Heart left ventricle (tissue), 16 donors: ENCODE results near the gene LPCAT2. TPM values are rescaled to one million over a fixed set of nuclear protein-coding genes. Genes with fewer than 3 reads are reported as not detected.

Experiments used
- ATAC-seq, 4 donors: fragments of 200-7000 bp; cut with Tn5 transposase; one replicate each; pipeline ENCODE4 v1.9.1; 2020 to 2022; ENCODE audit warnings: moderate library complexity in 4 of 4, mild to moderate bottlenecking in 3 of 4, moderate number of reproducible peaks in 1 of 4
- DNase-seq, 5 donors: peaks; one replicate each; pipeline ENCODE4 v3.0.0-alpha.2; 2020
- H3K27ac ChIP-seq, 12 donors: fragments of 200-600 bp; sonication (generic) in 4 of 12; one replicate each; pipeline versions ENCODE4 v1.5.0 to v1.8.0; 2016 to 2022; ENCODE audit warnings: mild to moderate bottlenecking in 2 of 12
- H3K27me3 ChIP-seq, 9 donors: fragments of 200-600 bp; sonication (generic) in 2 of 9; one replicate each; pipeline versions ENCODE4 v1.5.1 to v1.8.0; 2016 to 2022; ENCODE audit warnings: mild to moderate bottlenecking in 3 of 9
- H3K36me3 ChIP-seq, 9 donors: fragments of 200-600 bp; sonication (generic) in 2 of 9; one replicate each; pipeline versions ENCODE4 v1.5.0 to v1.8.0; 2018 to 2022; ENCODE audit warnings: mild to moderate bottlenecking in 2 of 9
- H3K4me1 ChIP-seq, 12 donors: fragments of 200-600 bp; sonication (generic) in 4 of 12; one replicate each; pipeline versions ENCODE4 v1.5.0 to v1.8.0; 2016 to 2022; ENCODE audit warnings: mild to moderate bottlenecking in 3 of 12
- H3K4me3 ChIP-seq, 12 donors: fragments of 200-600 bp; sonication (generic) in 4 of 12; one replicate each; pipeline versions ENCODE4 v1.5.0 to v1.8.0; 2017 to 2022; ENCODE audit warnings: mild to moderate bottlenecking in 9 of 12, moderate library complexity in 4 of 12
- H3K9me3 ChIP-seq, 12 donors: fragments of 200-600 bp; sonication (generic) in 4 of 12; one replicate each; pipeline versions ENCODE4 v1.5.0 to v1.8.0; 2016 to 2022; ENCODE audit warnings: mild to moderate bottlenecking in 1 of 12
- POLR2A ChIP-seq, 2 donors: fragments of 450-650 bp; IDR thresholded peaks; one replicate each; pipeline ENCODE4 v1.6.1; 2017; ENCODE audit warnings: antibody characterized with exemption in 2 of 2, mild to moderate bottlenecking in 2 of 2, moderate library complexity in 2 of 2
- intact Hi-C, 10 donors: fragments of 100-400 bp; cut with DNase I; formaldehyde crosslinking; loops; one replicate each; pipeline versions ENCODE4 v1.11.1 to v1.14.2; 2022
- polyA plus RNA-seq, 2 donors: library from polyadenylated mRNA; stranded (reverse); fragments of 200-250 nt; gene quantifications; one replicate each; pipeline ENCODE4 v1.2.3, GENCODE V29; 2013
- total RNA-seq, 9 donors: library from RNA; depleted of rRNA in 2 of 9; stranded (reverse); fragments of >200 nt in 2 of 9; fragmentation: NEBNext Ultra II Directional in 3 of 9; extraction: Animal tissue kit (Norgen Biotek cat#: 25700) in 3 of 9; gene quantifications; one replicate each; pipeline versions ENCODE4 v1.1.0 to v1.2.4, GENCODE V29; 2016 to 2023
- TF ChIP-seq, protein P1 (sequence below), 12 donors: fragments of 200-600 bp; sonication (generic) in 4 of 12; IDR thresholded peaks; one replicate each; pipeline versions ENCODE4 v1.5.0 to v1.8.0; 2018 to 2022; ENCODE audit warnings: antibody characterized with exemption in 12 of 12, mild to moderate bottlenecking in 5 of 12
- donor health status: ischemic (EF 13 %, LVEDD 7.1; RV severe dilation, severe dysfunction).
- donor health status: healthy with polysubstance abuse.
- donor health status: DM: no; HTN: yes; CAD: no.
- donor health status: DM: no; HTN: no; CAD: no.
- donor health status: ischemic (EF 25% LVEDD 6.9; RV normal size, moderate dysfunction).
- donor health status: ischemic (EF 25% LVEDD 5.7; RV mildly dilated, moderate dysfunction).
- donor health status: healthy.
- donor health status: DM: yes; HTN: yes; CAD: no.
- donor health status: ischemic (EF 35%, LVEDD 5.7; RV mildly dilated, moderate dysfunction).
- donor health status: nonischemic (EF 11% LVEDD 7.7; RV severe dilation, severe dysfunction).
- donor health status: DM: yes; HTN: yes; CAD: no.
- donor health status: PGD.
- donor health status: ischemic (EF 29% LVEDD 5.4; RV normal size, mild dysfunction).
- donor health status: nonischemic (EF 23%, LVEDD 6.1; RV moderate dilation, normal function).

The LPCAT2 gene
- total and polyA plus RNA-seq, 11 donors: 3.8 to 13.6 (median 6.5) TPM

GRCh38 chr16:55630774-55631173, 121.9 kb downstream of the LPCAT2 start:
- H3K36me3 ChIP-seq: no peaks in the 10 kb centered on the region
- H3K4me3 ChIP-seq: no peak overlapping the region
- no peak for TF ChIP-seq POLR2A (IDR thresholded peaks at IDR 0.05)
- TF ChIP-seq, protein P1, sequence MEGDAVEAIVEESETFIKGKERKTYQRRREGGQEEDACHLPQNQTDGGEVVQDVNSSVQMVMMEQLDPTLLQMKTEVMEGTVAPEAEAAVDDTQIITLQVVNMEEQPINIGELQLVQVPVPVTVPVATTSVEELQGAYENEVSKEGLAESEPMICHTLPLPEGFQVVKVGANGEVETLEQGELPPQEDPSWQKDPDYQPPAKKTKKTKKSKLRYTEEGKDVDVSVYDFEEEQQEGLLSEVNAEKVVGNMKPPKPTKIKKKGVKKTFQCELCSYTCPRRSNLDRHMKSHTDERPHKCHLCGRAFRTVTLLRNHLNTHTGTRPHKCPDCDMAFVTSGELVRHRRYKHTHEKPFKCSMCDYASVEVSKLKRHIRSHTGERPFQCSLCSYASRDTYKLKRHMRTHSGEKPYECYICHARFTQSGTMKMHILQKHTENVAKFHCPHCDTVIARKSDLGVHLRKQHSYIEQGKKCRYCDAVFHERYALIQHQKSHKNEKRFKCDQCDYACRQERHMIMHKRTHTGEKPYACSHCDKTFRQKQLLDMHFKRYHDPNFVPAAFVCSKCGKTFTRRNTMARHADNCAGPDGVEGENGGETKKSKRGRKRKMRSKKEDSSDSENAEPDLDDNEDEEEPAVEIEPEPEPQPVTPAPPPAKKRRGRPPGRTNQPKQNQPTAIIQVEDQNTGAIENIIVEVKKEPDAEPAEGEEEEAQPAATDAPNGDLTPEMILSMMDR (IDR thresholded peaks at IDR 0.05): no peak
- no peak for ATAC-seq
- no peak for DNase-seq
- H3K4me1 ChIP-seq: no peaks in the 10 kb centered on the region
- no peak overlapping the region for H3K27ac ChIP-seq
- H3K27me3 ChIP-seq: peaks cover 0 to 4% (median 0%) of the 10 kb centered on the region in 9 donors
- H3K9me3 ChIP-seq: no peaks in the 10 kb centered on the region
- intact Hi-C loops: no loop called here

- ATAC-seq: no peak
Observed at GRCh38 chr16:55632259-55632658, 123.4 kb downstream of the LPCAT2 start.

DNA sequence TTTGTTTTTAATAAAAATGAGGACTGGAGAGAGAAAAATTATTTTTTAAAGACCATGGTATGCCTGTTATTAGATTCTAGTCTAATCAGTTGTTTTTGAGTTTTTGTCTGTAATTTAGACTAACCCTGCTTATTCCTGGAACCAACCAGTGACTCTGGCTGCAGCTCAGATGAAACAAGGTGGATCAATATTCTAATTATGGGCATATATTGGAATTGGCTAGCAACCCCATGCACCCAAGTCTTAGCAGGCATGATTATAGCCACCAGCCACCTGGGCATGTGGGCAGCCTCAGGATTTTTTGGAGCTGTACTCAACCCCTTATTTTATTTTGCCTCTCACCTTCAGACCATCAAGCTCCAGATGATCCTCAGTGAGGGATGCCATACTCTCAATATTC, 125.3 kb downstream of the LPCAT2 start:
- TF ChIP-seq POLR2A (IDR thresholded peaks at IDR 0.05): no peak
- TF ChIP-seq, protein P1 (IDR thresholded peaks at IDR 0.05): no peak
- no peaks in the 10 kb centered on the region for H3K9me3 ChIP-seq
- no peak overlapping the region for H3K4me3 ChIP-seq
- no peaks in the 10 kb centered on the region for H3K4me1 ChIP-seq
- no peak overlapping the region for H3K27ac ChIP-seq
- intact Hi-C loops: no loop called here
- peaks cover 0 to 11% (median 0%) of the 10 kb centered on the region in 9 donors for H3K27me3 ChIP-seq
- DNase-seq (no peak), ATAC-seq (no peak)
- no peaks in the 10 kb centered on the region for H3K36me3 ChIP-seq

More at GRCh38 chr16:55632259-55632658, 123.4 kb downstream of the LPCAT2 start:
- no peak for DNase-seq
- Histone ChIP-seq H3K4me1 (no peaks in the 10 kb centered on the region), H3K9me3 (no peaks in the 10 kb centered on the region), H3K27ac (no peak overlapping the region), H3K4me3 (no peak overlapping the region), H3K36me3 (no peaks in the 10 kb centered on the region), H3K27me3 (peaks cover 0 to 10% (median 0%) of the 10 kb centered on the region in 9 donors)
- intact Hi-C loops: no loop called here
- no peak for TF ChIP-seq POLR2A (IDR thresholded peaks at IDR 0.05)
- TF ChIP-seq, protein P1 (IDR thresholded peaks at IDR 0.05): no peak

Other genes starting within 250 kb of the LPCAT2 start
- 10 to 100 TPM in 6 of 9 donors, 1 to 10 TPM in 2, under 1 TPM in 1; 0.96 to 48.4 (median 12.4) TPM for gene IRX6, start 184.9 kb upstream of the LPCAT2 start, total RNA-seq
- gene IRX6, start 184.9 kb upstream of the LPCAT2 start, polyA plus RNA-seq: 10 to 100 TPM in 1 of 2 donors, 1 to 10 TPM in 1; 3.0 to 20.5 TPM
- gene MMP2, start 29.9 kb upstream of the LPCAT2 start, total RNA-seq: 100 to 1,000 TPM in 4 of 9 donors, 10 to 100 TPM in 5; 59.1 to 157 (median 77.2) TPM
- 10 to 100 TPM; 22.5 to 77.1 TPM for gene MMP2, start 29.9 kb upstream of the LPCAT2 start, polyA plus RNA-seq
- gene CAPNS2, start 57.6 kb downstream of the LPCAT2 start, total RNA-seq: under 1 TPM in 1 of 9 donors, not detected in 8; 0.72 TPM
- gene CAPNS2, start 57.6 kb downstream of the LPCAT2 start, polyA plus RNA-seq: not detected
- gene SLC6A2, start 146.9 kb downstream of the LPCAT2 start, total RNA-seq: under 1 TPM in 1 of 9 donors, not detected in 8; 0.18 TPM
- gene SLC6A2, start 146.9 kb downstream of the LPCAT2 start, polyA plus RNA-seq: not detected